Erythroblast (primary cell): ENCODE data around the gene HIPK2.

Source experiments
- DNase-seq, 2 experiments: peaks; one replicate each; lab custom pipeline; 2025; lab: John Stamatoyannopoulos, UW
- GATA1 ChIP-seq: IDR thresholded peaks from 2 replicates; pipeline ENCODE4 v1.6.1; 2011; ENCODE audit warnings: low read depth, mild to moderate bottlenecking, control low read depth, low read length, moderate library complexity
- POLR2A ChIP-seq: IDR thresholded peaks from 2 replicates; pipeline ENCODE4 v1.6.1; 2011; ENCODE audit warnings: mild to moderate bottlenecking, low read length

The HIPK2 gene

GRCh38 chr7:139713526-139714162, 64.2 kb downstream of the HIPK2 start:
- no peak for DNase-seq
- TF ChIP-seq GATA1 (no peak), POLR2A (no peak)

GRCh38 chr7:139713061-139713460, 64.7 kb downstream of the HIPK2 start:
- no peak for DNase-seq
- TF ChIP-seq POLR2A: no peak
- no peak for TF ChIP-seq GATA1

GRCh38 chr7:139711991-139712743, 65.6 kb downstream of the HIPK2 start:
- DNase-seq: no peak
- TF ChIP-seq GATA1 (no peak), POLR2A (no peak)

- DNase-seq: no peak
- TF ChIP-seq GATA1: no peak
- TF ChIP-seq POLR2A: no peak
Observed at GRCh38 chr7:139710036-139710435, 67.8 kb downstream of the HIPK2 start.

GRCh38 chr7:139709485-139709884, 68.3 kb downstream of the HIPK2 start:
- DNase-seq: no peak

GRCh38 chr7:139708541-139708940, 69.3 kb downstream of the HIPK2 start:
- TF ChIP-seq GATA1 (no peak), POLR2A (no peak)

More at GRCh38 chr7:139709485-139709884, 68.3 kb downstream of the HIPK2 start:
- TF ChIP-seq GATA1 (no peak), POLR2A (no peak)

GRCh38 chr7:139706837-139707236, 71.0 kb downstream of the HIPK2 start:
- TF ChIP-seq GATA1 (no peak), POLR2A (no peak)
- no peak for DNase-seq

More at GRCh38 chr7:139708541-139708940, 69.3 kb downstream of the HIPK2 start:
- no peak for DNase-seq

- DNase-seq: no peak
- TF ChIP-seq GATA1 (no peak), POLR2A (no peak)
Observed at GRCh38 chr7:139704308-139704879, 73.4 kb downstream of the HIPK2 start.

GRCh38 chr7:139703487-139704307, 74.1 kb downstream of the HIPK2 start:
- DNase-seq: no peak
- TF ChIP-seq GATA1: no peak
- no peak for TF ChIP-seq POLR2A

- no peak for DNase-seq
- TF ChIP-seq GATA1 (no peak), POLR2A (no peak)
Observed at GRCh38 chr7:139702811-139703486, 74.8 kb downstream of the HIPK2 start.

GRCh38 chr7:139702313-139702731, 75.5 kb downstream of the HIPK2 start:
- TF ChIP-seq GATA1: no peak
- no peak for TF ChIP-seq POLR2A
- no peak for DNase-seq

- TF ChIP-seq POLR2A (no peak), GATA1 (no peak)
- no peak for DNase-seq
Observed at GRCh38 chr7:139701908-139702307, 75.9 kb downstream of the HIPK2 start.
